ENCODE results near the gene BCAS3.

- TF ChIP-seq POLR2AphosphoS5 (IDR thresholded peaks at IDR 0.05; ENCODE audit: low read depth, low read length): no peak
- no peak for TF ChIP-seq TAF1 (IDR thresholded peaks at IDR 0.05; ENCODE audit: borderline replicate concordance, low read depth, low read length)
- no peak for TF ChIP-seq POLR2A (IDR thresholded peaks at IDR 0.05; ENCODE audit: low read depth, low read length)
These were observed 552.8 kb downstream of the BCAS3 start for GRCh38 chr17:61230461-61230860.
